HG02798 (cell line): Measurements from ENCODE around the gene WRAP53.
"Not testable (repeated sequence)": the region's sequence is repeated elsewhere in the genome, so short reads cannot be mapped to it uniquely, and the experiment has no call there.

Experiments used
- ATAC-seq: cut with Tn5 transposase; IDR thresholded peaks from one replicate; pipeline ENCODE4 v1.9.1; 2021; ENCODE audit warnings: mild to moderate bottlenecking; ENCODE audit not compliant: unreplicated experiment, poor library complexity

WRAP53 gene

DNA sequence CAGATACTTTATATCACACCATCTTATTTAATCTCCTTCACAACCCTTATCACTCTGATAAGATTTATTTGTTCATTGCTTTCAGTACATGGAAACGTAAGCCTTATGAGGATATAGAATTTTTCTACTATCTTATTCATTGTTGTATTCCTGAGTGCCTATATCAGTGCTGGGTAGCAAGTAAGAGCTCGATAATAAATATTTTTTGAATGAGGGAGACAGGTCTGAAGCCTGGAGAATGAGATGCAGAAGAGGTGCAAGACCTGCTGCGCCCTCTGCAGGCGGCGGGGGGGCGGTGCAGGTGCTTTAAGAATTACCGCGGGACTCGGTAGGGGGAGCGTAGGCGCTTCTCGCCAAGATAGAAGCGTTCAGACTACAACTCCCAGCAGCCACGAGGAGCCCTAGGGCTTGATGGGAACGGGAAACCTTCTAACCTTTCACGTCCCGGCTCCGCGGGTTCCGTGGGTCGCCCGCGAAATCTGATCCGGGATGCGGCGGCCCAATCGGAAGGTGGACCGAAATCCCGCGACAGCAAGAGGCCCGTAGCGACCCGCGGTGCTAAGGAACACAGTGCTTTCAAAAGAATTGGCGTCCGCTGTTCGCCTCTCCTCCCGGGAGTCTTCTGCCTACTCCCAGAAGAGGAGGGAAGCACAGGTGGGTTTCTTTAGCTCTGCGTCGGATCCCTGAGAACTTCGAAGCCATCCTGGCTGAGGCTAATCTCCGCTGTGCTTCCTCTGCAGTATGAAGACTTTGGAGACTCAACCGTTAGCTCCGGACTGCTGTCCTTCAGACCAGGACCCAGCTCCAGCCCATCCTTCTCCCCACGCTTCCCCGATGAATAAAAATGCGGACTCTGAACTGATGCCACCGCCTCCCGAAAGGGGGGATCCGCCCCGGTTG is at the start of gene WRAP53:
Gene WRAP53 (plus strand): TSS at position 570 of the 900 bp plus-strand sequence. CDS start 172 bp downstream, at position 742.
- ATAC-seq: peak; percentile 77

DNA sequence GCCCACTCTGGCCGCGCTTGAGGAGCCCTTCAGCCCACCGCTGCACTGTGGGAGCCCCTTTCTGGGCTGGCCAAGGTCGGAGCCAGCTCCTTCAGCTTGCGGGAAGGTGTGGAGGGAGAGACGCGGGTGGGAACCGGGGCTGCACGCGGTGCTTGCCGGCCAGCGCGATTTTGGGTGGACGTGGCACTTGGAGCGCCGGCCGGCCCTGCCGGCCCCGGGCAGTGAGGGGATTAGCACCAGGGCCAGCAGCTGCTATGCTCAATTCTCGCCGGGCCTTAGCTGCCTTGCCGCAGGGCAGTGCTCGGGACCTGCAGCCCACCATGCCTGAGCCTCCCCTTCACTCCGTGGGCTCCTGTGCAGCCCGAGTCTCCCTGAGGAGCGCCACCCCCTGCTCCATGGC is 47.5 kb upstream of the WRAP53 start:
- no peak for ATAC-seq

DNA sequence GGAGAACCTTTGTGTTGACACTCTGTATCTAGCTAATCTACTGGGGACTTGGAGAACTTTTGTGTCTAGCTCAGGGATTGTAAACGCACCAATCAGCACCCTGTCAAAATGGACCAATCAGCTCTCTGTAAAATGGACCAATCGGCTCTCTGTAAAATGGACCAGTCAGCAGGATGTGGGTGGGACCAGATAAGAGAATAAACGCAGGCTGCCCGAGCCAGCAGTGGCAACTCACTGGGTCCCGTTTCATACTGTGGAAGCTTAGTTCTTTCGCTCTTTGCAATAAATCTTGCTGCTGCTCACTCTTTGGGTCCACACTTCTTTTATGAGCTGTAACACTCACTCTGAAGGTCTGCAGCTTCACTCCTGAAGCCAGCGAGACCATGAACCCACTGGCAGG is 46.6 kb upstream of the WRAP53 start:
- ATAC-seq: not testable (repeated sequence)

DNA sequence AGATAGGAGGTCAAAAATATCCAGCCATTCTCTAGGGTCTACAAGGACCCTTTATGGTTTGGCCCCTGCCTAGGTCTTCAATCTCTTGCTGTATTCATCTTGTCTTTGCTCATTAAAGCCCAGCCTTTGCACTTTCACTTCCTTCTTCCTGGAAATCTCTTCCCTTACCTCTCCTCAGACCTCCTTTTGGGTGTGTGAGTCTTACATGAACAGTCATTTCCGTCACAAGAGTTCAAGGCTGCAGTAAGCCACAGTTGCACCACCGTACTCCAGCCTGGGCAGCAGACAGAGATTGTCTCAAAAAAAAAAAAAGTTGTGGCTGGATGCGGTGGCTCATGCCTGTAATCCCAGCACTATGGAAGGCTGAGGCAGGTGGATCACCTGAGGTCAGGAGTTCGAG is 43.5 kb upstream of the WRAP53 start:
- no peak for ATAC-seq

DNA sequence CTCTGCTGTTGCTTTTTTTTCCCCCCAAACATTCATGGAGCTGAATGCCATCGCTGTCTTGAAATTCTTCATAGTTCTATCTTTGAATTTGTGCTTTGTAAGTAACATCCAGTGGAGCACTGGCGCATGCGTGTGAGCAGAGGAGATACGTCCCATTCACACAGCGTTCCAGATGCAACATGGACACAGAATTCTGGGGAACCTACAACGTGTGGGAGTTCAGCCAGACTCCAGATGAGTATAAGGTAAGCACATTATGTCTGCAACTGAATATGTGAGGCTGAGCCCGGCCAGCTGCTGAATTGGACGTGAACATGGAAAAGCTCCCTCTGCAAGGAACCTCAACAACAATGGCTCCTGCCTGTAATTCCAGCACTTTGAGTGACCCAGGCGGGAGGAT is 41.8 kb upstream of the WRAP53 start:
- ATAC-seq: no peak

DNA sequence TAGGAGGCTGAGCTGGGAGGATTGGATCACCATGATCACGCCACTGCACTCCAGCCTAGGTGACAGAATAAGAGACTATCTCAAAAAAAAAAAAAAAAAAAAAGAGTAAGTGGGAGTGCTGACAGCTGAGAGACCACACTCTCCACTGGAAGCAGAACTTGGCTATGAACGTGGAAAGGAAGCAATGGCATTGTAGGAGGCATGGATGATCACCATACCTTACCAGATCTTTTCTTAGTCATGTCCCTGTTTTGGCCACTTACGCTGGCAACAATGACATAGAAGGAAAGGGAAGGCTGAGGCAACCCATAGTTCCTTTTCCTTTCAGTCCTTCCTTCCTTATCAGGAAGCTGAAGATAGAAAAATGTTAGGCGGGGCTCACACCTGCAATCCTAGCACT is 41.3 kb upstream of the WRAP53 start:
- ATAC-seq: no peak

DNA sequence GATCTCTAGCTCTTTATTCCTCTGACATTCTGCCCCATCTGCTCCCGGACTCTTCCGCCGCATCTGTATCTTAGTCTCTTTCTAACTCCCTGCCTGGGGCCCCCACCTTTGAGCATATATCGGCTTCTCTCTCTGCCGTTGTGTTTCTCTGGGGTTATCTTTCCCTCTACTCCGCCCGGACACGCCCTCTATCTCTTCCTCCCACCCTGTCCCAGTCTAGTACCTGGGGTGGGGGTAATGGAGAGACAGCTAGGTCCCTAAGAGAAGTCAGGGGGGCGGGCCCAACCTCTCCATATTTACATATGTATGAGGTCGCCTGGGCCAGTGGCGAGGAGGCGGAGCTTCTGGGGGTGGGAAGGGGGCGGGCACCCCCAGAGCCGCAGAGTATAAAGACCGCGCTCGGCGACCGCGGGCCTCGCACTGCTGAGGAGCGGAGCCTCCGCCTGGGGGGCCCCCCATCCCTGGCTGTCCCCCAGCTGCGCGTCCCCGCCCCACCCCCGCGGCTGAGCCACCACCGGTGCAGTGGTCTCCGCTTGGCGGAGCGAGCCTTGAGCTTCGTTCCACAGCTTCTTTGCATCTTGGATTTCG is 37.7 kb upstream of the WRAP53 start, which contains the start of gene ATP1B2:
Gene ATP1B2 (plus strand): TSS at position 418 of the 588 bp plus-strand sequence. CDS start 593 bp downstream, outside the sequence.
- peak; percentile 58 for ATAC-seq

DNA sequence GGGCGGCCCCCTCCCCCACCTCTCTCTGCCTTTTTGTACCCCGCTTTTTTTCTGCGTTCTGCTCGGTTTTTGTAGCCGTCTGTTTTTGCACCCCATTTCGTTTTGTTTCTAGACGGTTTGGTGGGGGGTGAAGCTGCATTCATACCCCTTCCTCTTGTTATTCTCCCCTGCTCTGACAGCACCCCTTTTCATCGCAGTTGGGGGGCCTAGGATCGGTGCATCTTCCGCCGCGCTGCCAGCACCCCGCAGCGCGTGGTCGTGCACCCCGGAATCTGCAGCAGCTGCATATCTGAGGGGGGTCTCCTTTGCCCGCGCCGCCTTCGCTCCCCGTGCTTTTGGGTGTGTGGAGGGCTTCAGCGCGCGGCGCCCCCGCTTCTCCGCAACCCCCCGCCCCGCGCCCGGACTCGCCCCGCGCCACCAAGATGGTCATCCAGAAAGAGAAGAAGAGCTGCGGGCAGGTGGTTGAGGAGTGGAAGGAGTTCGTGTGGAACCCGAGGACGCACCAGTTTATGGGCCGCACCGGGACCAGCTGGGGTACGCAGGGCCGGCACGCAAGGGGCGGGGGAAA is 37.1 kb upstream of the WRAP53 start:
- ATAC-seq: no peak

DNA sequence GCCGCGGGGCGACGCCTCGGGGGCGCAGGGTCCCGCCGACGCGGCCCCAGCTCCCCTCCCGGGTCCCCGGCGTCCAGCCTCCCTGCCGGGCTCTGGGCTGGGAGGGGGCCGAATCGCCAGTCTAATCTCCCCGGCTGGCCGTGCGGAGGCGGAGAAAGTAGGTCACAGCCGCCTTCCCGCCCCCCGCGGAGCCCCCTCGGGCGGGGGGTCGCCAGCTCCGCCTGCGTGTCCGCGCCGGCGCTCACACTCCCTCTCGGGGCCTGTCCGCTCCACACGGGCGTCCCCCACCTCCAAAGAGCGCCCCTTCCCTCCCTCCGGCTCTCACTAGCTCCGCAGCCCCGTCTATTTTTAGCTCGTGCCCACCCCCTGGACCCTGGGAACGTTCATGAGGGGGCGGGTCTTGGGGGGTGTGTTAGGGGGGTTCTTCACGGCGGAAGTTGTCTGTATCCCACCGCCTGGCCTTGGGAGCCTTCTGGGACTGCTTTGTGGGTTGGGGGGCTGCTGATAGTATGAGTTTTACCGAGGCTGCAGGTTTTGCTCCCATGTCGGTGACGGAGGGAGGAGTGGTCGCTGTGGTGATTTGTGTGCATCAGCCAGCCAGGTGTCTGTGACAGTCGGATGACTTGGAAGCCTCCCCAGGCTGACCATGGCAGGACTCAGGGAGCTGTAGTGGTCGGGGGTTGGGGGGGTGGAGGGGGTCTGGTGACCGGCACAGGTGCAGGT is 36.5 kb upstream of the WRAP53 start:
- ATAC-seq: no peak

DNA sequence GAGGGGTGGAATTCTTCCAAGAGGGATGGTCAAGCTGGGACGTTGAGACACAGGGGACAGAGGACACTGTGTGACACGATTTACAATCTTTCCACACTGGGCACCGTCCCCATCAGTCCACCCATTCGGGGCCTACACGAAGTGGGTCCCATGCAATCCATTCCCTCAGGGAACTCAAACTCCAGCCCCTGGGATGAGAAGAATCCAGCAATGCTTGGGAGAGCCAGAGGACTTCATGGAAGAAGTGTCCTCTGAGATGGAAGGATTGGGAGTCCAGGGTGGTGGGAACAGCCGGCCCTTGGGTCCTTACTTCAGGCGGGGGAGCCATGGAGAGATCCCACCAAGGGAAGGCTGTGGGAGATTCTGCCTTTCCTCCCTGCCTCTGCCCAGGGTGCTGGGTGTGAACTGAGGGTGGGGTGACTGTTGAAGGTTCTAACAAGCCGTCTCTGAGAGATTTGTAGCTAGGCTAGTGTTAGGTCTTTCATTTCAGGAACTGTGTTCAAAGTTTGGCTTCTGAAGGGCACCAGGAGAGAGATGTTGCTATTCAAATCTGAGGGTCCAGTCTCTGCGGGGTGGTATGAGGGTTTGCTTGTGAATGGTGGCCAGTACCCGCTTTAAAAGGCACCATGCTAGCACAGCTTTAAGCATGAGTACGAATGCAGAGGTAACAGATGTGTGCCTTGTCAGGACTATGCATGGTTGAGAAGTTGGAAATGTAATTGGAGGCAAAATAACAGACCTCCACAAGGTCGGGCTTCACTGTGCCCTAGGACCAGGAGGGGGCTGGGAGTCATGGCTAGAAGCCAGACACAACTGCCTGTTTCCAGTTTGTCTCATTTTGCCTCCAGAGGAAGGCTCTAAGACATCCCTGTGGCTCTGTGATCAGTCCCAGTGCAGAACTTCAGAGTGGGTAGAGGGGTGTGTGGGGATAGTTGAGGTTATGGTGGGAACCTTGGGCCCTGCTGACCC is 35.6 kb upstream of the WRAP53 start:
- ATAC-seq: no peak

DNA sequence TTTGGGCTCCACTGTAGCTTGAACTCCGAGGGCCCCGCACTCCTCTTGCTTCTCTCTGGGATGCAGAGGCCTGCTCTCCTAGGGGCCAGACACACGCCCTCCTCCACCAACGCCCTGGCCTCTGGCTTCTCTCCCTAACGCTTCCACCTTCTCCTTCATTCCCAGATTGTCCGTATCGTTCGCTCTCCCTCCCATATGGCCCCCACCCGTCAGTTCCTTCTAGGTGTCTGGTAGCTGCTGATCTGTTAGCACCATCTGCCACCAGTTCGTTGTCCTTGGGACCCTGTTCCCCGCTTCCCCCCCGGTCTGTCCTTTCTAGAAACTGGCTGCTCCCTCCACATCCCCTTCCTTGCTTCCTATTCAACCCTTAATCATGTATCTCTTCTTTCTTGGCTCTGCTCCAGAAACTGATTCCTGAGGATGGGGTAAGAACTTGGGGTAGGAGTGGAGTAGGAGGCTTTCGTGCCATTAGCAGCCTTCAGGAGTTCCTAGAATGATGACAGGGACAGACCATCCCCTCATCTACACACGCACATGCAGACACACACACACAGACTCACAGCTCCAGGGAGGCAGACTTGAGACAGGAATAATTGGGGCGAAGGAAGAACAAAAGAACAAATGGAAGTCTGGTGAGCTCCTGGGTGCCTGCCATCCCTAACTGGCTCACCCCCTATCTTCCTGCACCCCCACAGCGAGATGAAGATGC is 33.3 kb upstream of the WRAP53 start:
- no peak for ATAC-seq

DNA sequence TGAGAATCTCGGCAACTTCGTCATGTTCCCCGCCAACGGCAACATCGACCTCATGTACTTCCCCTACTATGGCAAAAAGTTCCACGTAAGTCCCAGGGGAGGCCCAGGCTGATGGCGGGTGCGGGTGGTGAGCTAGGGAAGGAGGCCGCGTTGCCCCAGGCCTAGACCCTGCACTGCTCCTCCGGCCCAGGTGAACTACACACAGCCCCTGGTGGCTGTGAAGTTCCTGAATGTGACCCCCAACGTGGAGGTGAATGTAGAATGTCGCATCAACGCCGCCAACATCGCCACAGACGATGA is 32.8 kb upstream of the WRAP53 start:
- no peak for ATAC-seq

DNA sequence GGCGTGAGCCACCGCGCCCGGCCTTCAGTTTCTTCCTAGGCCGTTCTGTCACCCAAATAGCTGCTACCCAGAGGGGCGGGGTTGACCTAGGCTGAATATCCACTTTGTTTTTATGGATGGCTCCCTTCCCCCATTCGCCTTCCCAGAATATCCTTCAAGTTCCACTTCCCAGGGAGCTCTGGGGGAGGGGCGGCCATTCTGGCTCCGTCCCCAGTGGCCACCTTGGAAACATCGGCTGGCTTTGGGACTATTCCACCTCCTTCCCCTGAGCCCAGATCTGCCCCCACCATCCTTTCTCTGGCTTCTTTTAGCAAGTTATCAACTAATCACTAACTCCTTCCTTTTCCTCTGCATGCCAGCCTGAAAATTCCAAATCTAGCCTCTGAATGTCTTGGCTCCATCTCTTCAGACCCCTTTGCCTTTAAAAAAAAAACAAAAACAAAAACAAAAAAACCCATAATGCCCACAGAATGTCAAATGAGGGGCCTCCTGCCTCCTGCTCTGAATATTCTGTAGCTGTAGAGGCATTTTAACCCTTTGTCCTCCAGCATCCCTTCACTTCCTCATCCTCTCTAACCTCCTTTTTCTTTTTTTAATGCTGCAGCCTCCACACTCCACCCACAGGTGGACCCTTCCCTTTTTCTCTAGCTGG is 31.2 kb upstream of the WRAP53 start:
- ATAC-seq: no peak

DNA sequence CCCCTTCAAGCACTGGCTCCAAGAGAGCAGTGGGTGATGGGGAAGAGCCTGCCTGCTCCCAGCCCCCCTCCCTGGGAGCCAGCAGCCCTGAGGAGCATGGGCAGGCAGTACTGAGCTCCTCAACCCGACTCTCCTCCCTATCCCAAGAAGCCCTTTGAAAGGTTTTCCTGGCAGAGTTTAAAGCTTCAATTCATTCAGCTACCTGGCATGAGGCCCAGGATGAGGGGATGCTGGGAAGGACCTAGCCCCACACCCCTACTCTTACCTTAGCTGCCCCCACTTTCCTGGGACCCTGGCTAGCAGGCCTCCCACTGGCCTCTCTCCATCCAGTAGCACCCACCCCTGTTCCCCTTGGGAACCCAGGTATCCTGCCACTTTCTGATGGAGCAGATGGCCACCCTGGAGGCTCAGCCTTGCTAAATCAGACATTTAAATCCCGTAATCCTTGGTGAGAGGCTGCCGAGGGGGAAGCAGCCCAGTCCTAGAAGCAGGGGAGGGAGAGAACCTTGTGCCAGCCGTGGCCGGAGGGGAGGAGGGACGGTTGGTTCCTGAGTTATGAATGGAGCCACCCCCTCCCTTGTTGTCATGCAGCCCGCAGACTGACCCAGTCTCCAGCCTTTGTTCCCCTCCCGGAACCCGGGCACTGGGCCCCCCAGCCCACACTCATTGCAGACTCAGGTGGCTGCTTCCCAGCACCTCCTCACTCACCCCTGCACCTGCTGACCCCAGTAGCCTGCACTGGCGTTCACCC is 20.4 kb upstream of the WRAP53 start:
- ATAC-seq: no peak

DNA sequence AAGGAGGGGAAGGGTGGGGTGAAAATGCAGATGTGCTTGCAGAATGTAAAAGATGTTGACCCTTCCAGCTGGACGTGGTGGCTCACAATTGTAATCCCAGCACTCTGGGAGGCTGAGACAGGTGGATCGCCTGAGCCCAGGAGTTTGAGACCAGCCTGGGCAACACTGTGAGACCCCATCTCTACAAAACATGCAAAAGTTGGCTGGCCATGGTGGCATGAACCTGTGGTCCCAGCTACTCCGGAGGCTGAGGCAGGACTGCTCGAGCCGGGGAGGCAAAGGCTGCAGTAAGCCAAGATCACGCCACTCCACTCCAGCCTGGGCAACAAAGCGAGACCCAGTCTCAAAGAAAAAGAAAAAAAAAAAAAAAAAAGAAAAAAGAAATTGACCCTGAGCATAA is 19.8 kb upstream of the WRAP53 start:
- no peak for ATAC-seq

DNA sequence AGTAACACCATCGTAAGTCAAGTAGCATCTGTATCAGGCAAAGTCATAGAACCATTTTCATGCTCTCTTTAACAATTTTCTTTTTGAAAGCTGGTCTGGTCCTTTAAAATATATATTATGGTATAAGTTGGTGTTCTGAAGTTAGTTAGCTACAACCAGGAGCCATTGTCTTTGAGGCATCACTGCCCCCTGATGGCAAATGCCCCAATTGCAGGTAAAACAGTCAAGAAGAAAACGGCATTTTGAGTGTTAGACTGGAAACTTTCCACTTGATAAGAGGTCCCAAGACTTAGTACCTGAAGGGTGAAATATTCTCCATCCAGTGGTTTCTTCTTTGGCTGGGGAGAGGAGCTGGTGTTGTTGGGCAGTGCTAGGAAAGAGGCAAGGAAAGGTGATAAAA is 15.0 kb upstream of the WRAP53 start:
- ATAC-seq: no peak

DNA sequence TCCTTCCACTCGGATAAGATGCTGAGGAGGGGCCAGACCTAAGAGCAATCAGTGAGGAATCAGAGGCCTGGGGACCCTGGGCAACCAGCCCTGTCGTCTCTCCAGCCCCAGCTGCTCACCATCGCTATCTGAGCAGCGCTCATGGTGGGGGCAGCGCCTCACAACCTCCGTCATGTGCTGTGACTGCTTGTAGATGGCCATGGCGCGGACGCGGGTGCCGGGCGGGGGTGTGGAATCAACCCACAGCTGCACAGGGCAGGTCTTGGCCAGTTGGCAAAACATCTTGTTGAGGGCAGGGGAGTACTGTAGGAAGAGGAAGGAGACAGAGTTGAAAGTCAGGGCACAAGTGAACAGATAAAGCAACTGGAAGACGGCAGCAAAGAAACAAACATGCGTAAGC is 13.3 kb upstream of the WRAP53 start:
- no peak for ATAC-seq

DNA sequence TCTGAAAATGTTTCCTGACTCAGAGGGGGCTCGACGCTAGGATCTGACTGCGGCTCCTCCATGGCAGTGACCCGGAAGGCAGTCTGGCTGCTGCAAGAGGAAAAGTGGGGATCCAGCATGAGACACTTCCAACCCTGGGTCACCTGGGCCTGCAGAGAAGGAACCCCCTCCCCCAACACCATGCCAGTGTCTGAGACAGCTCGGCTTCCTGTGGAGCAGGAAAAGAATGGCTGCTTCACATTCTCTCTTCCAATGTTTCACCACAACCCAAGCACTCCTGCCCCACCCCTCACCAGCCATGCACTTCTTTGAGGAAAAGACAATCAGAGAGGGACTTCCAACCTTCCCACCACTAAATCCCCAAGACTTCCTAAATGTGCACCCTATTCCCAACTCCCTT is 11.7 kb upstream of the WRAP53 start:
- no peak for ATAC-seq
